Immature natural killer cell (primary cell): ENCODE data around the gene CBLN3. TPM values are rescaled to one million over a fixed set of nuclear protein-coding genes. Genes with fewer than 3 reads are reported as not detected.

ENCODE experiments used
- DNase-seq, 3 donors: peaks; one replicate each; pipeline ENCODE4 v3.0.0; 2022; ENCODE audit warnings: mixed read lengths in 1 of 3
- H3K27ac Mint-ChIP-seq, 6 donors: one replicate each; pipeline ENCODE4 v1.8.0; 2020; ENCODE audit warnings: mixed read lengths in 6 of 6, mild to moderate bottlenecking in 5 of 6, inconsistent platforms in 4 of 6, moderate library complexity in 3 of 6
- H3K27me3 Mint-ChIP-seq, 3 donors: one replicate each; pipeline ENCODE4 v1.8.0; 2020 to 2021; ENCODE audit warnings: low read depth in 3 of 3, mild to moderate bottlenecking in 3 of 3, mixed read lengths in 3 of 3, moderate library complexity in 3 of 3, inconsistent platforms in 1 of 3
- H3K36me3 Mint-ChIP-seq, 3 donors: one replicate each; pipeline ENCODE4 v1.8.0; 2020; ENCODE audit warnings: mixed read lengths in 3 of 3, inconsistent platforms in 2 of 3, mild to moderate bottlenecking in 2 of 3
- H3K4me1 Mint-ChIP-seq, 2 donors: one replicate each; pipeline ENCODE4 v1.8.0; 2020; ENCODE audit warnings: inconsistent platforms in 2 of 2, mild to moderate bottlenecking in 2 of 2, mixed read lengths in 2 of 2, moderate library complexity in 1 of 2
- H3K4me3 Mint-ChIP-seq, 5 donors: one replicate each; pipeline ENCODE4 v1.8.0; 2020; ENCODE audit warnings: mild to moderate bottlenecking in 5 of 5, mixed read lengths in 5 of 5, inconsistent platforms in 3 of 5, moderate library complexity in 3 of 5
- H3K9me3 Mint-ChIP-seq, 6 donors: one replicate each; pipeline ENCODE4 v1.8.0; 2020; ENCODE audit warnings: mild to moderate bottlenecking in 6 of 6, mixed read lengths in 6 of 6, inconsistent platforms in 4 of 6, moderate library complexity in 3 of 6
- polyA plus RNA-seq, 3 donors: library from polyadenylated mRNA; unstranded; fragments of 300-500 nt; fragmentation: Illumina TruSeq; gene quantifications; one replicate each; pipeline ENCODE4 v1.2.3, GENCODE V29; 2021

The CBLN3 gene
- polyA plus RNA-seq, 3 donors from 2014 or later = not detected

GRCh38 chr14:24414077-24414476, 15.4 kb downstream of the CBLN3 start:
- Mint-ChIP-seq H3K27ac (no peak overlapping the region), H3K27me3 (peaks cover 0 to 4% (median 4%) of the 10 kb centered on the region in 3 donors), H3K9me3 (no peaks in the 10 kb centered on the region), H3K4me3 (no peak overlapping the region), H3K36me3 (no peaks in the 10 kb centered on the region), H3K4me1 (no peaks in the 10 kb centered on the region)
- DNase-seq = no peak

GRCh38 chr14:24411443-24412389, 17.8 kb downstream of the CBLN3 start:
- Mint-ChIP-seq H3K4me1 (no peaks in the 10 kb centered on the region), H3K4me3 (no peak overlapping the region), H3K9me3 (no peaks in the 10 kb centered on the region), H3K36me3 (no peaks in the 10 kb centered on the region), H3K27ac (no peak overlapping the region), H3K27me3 (peaks cover 0 to 4% (median 2%) of the 10 kb centered on the region in 3 donors)
- DNase-seq = peak in 2 of 3 donors; percentile 16 to 30

- Mint-ChIP-seq H3K27me3 (peaks cover 0 to 7% (median 3%) of the 10 kb centered on the region in 3 donors), H3K4me1 (no peaks in the 10 kb centered on the region), H3K4me3 (no peak overlapping the region), H3K36me3 (no peaks in the 10 kb centered on the region), H3K27ac (no peak overlapping the region), H3K9me3 (no peaks in the 10 kb centered on the region)
- DNase-seq = no peak
Measured at GRCh38 chr14:24409956-24410355, 19.5 kb downstream of the CBLN3 start.

GRCh38 chr14:24409192-24409591, 20.3 kb downstream of the CBLN3 start:
- H3K4me1 Mint-ChIP-seq = no peaks in the 10 kb centered on the region
- H3K4me3 Mint-ChIP-seq = no peak overlapping the region
- H3K36me3 Mint-ChIP-seq = no peaks in the 10 kb centered on the region
- H3K27me3 Mint-ChIP-seq = peaks cover 0 to 12% (median 5%) of the 10 kb centered on the region in 3 donors
- H3K27ac Mint-ChIP-seq = no peak overlapping the region
- DNase-seq = no peak
- no peaks in the 10 kb centered on the region for H3K9me3 Mint-ChIP-seq

- no peaks in the 10 kb centered on the region for H3K4me1 Mint-ChIP-seq
- no peak for DNase-seq
- no peak overlapping the region for H3K4me3 Mint-ChIP-seq
Measured at GRCh38 chr14:24408764-24409163, 20.7 kb downstream of the CBLN3 start.

GRCh38 chr14:24407608-24408325, 21.7 kb downstream of the CBLN3 start:
- Mint-ChIP-seq H3K9me3 (peaks cover 0 to 2% (median 0%) of the 10 kb centered on the region in 6 donors), H3K36me3 (no peaks in the 10 kb centered on the region), H3K27ac (no peak overlapping the region), H3K4me1 (no peaks in the 10 kb centered on the region), H3K4me3 (no peak overlapping the region), H3K27me3 (peaks cover 4 to 16% (median 5%) of the 10 kb centered on the region in 3 donors)
- DNase-seq = no peak

More at GRCh38 chr14:24408764-24409163, 20.7 kb downstream of the CBLN3 start:
- Mint-ChIP-seq H3K9me3 (no peaks in the 10 kb centered on the region), H3K36me3 (no peaks in the 10 kb centered on the region), H3K27ac (no peak overlapping the region), H3K27me3 (peaks cover 3 to 13% (median 5%) of the 10 kb centered on the region in 3 donors)

- no peak for DNase-seq
- Mint-ChIP-seq H3K4me1 (no peaks in the 10 kb centered on the region), H3K27ac (no peak overlapping the region), H3K4me3 (no peak overlapping the region), H3K27me3 (peaks cover 4 to 19% (median 5%) of the 10 kb centered on the region in 3 donors), H3K9me3 (peaks cover 0 to 3% (median 0%) of the 10 kb centered on the region in 6 donors), H3K36me3 (no peaks in the 10 kb centered on the region)
Measured at GRCh38 chr14:24406416-24406815, 23.1 kb downstream of the CBLN3 start.

GRCh38 chr14:24404814-24405213, 24.7 kb downstream of the CBLN3 start:
- Mint-ChIP-seq H3K4me1 (peaks cover 0 to under 1% of the 10 kb centered on the region in 2 donors), H3K36me3 (no peaks in the 10 kb centered on the region), H3K27ac (no peak overlapping the region), H3K4me3 (no peak overlapping the region), H3K27me3 (peaks cover 4 to 15% (median 5%) of the 10 kb centered on the region in 3 donors), H3K9me3 (peaks cover 0 to 3% (median 0%) of the 10 kb centered on the region in 6 donors)
- no peak for DNase-seq

GRCh38 chr14:24403294-24403998, 26.0 kb downstream of the CBLN3 start:
- H3K9me3 Mint-ChIP-seq = peaks cover 0 to 3% (median 0%) of the 10 kb centered on the region in 6 donors
- H3K36me3 Mint-ChIP-seq = no peaks in the 10 kb centered on the region
- H3K4me1 Mint-ChIP-seq = peaks cover 7 to 8% of the 10 kb centered on the region in 2 donors
- H3K4me3 Mint-ChIP-seq = no peak overlapping the region
- peaks cover 4 to 15% (median 4%) of the 10 kb centered on the region in 3 donors for H3K27me3 Mint-ChIP-seq
- no peak overlapping the region for H3K27ac Mint-ChIP-seq
- no peak for DNase-seq

- no peaks in the 10 kb centered on the region for H3K36me3 Mint-ChIP-seq
- no peak overlapping the region for H3K27ac Mint-ChIP-seq
- no peak for DNase-seq
- H3K9me3 Mint-ChIP-seq = peaks cover 0 to 3% (median 0%) of the 10 kb centered on the region in 6 donors
- peaks cover 3 to 15% (median 4%) of the 10 kb centered on the region in 3 donors for H3K27me3 Mint-ChIP-seq
- peaks cover 7 to 12% of the 10 kb centered on the region in 2 donors for H3K4me1 Mint-ChIP-seq
- H3K4me3 Mint-ChIP-seq = no peak overlapping the region
Measured at GRCh38 chr14:24401810-24402702, 27.4 kb downstream of the CBLN3 start.

- Mint-ChIP-seq H3K9me3 (peaks cover 0 to 3% (median 0%) of the 10 kb centered on the region in 6 donors), H3K4me1 (peaks cover 12 to 13% of the 10 kb centered on the region in 2 donors), H3K27ac (no peak overlapping the region), H3K36me3 (no peaks in the 10 kb centered on the region), H3K27me3 (peaks cover 4 to 13% (median 8%) of the 10 kb centered on the region in 3 donors), H3K4me3 (peak overlapping the region; percentile 55 to 71 (median 65))
- no peak for DNase-seq
Measured at GRCh38 chr14:24399999-24400718, 29.3 kb downstream of the CBLN3 start.

GRCh38 chr14:24399447-24399822, 30.0 kb downstream of the CBLN3 start:
- Mint-ChIP-seq H3K4me1 (peaks cover 12 to 13% of the 10 kb centered on the region in 2 donors), H3K36me3 (no peaks in the 10 kb centered on the region), H3K27ac (peak overlapping the region in 1 of 6 donors; percentile 54), H3K27me3 (peaks cover 4 to 10% (median 5%) of the 10 kb centered on the region in 3 donors), H3K9me3 (peaks cover 0 to 3% (median 0%) of the 10 kb centered on the region in 6 donors), H3K4me3 (peak overlapping the region; percentile 55 to 71 (median 65))
- no peak for DNase-seq
